A549 (cell line): ENCODE data around the gene IL4R. TPM values are rescaled to one million over a fixed set of nuclear protein-coding genes. Genes with fewer than 3 reads are reported as not detected.

Experiments
- ATAC-seq, 2 experiments: fragments of 200-7000 bp in 1 of 2; fragments of >200 bp in 1 of 2; cut with Nextera tagmentation in 1 of 2; cut with Tn5 transposase in 1 of 2; 3 replicates each; pipeline versions ENCODE4 v1.8.0 to v1.9.1; 2018 to 2020; ENCODE audit warnings: mild to moderate bottlenecking in 1 of 2, moderate library complexity in 1 of 2
- CTCF ChIA-PET: fragments of 300-600 bp; sonication (Branson Sonifier 250); formaldehyde crosslinking; extraction: SDS; loops from one replicate; lab custom pipeline; 2021; ENCODE audit warnings: antibody characterized with exemption, inconsistent platforms; lab: Yijun Ruan, JAX
- POLR2A ChIA-PET: fragments of 350-600 bp; formaldehyde crosslinking; extraction: SDS; loops from one replicate; lab custom pipeline; 2021; ENCODE audit warnings: antibody characterized with exemption, inconsistent platforms; lab: Yijun Ruan, JAX
- DNase-seq, 2 experiments: peaks; one replicate each; pipeline versions ENCODE4 v3.0.0 to v3.0.0-alpha.2; 2011 to 2016; ENCODE audit warnings: low read depth in 1 of 2, low spot score in 1 of 2
- FAIRE-seq: peaks from 2 replicates; lab custom pipeline; 2011; peaks lifted over from hg19 to GRCh38; lab: Jason Lieb, UNC
- H3K27ac ChIP-seq, 2 experiments: fragments of >200 bp; sonication (Bioruptor Twin); formaldehyde crosslinking; 3 replicates each; pipeline ENCODE4 v1.5.1; 2016 to 2017
- H3K4me1 ChIP-seq: fragments of >200 bp; sonication (Bioruptor Twin); formaldehyde crosslinking; 3 replicates; pipeline ENCODE4 v1.6.1; 2016
- H3K4me2 ChIP-seq: fragments of >200 bp; sonication (Bioruptor Twin); formaldehyde crosslinking; 3 replicates; pipeline ENCODE4 v1.6.1; 2016
- H3K4me3 ChIP-seq: fragments of >200 bp; sonication (Bioruptor Twin); formaldehyde crosslinking; 3 replicates; pipeline ENCODE4 v1.5.1; 2016
- H3K9me3 ChIP-seq: fragments of >200 bp; sonication (Bioruptor Twin); formaldehyde crosslinking; 3 replicates; pipeline ENCODE4 v1.6.1; 2016
- CTCF ChIP-seq: fragments of >200 bp; sonication (Bioruptor Twin); formaldehyde crosslinking; IDR thresholded peaks from 3 replicates; pipeline ENCODE4 v1.5.1; 2016
- FOXS1 ChIP-seq: fragments of 250-450 bp; sonication (Bioruptor Pico); IDR thresholded peaks from 2 replicates; pipeline ENCODE4 v1.5.0; 2020; ENCODE audit warnings: mild to moderate bottlenecking, moderate library complexity
- HDAC2 ChIP-seq: fragments of 200-600 bp; sonication (generic); IDR thresholded peaks from 2 replicates; pipeline ENCODE4 v1.6.1; 2016
- HOXA7 ChIP-seq: fragments of 250-450 bp; sonication (Bioruptor Pico); IDR thresholded peaks from 2 replicates; pipeline ENCODE4 v1.5.0; 2020; ENCODE audit warnings: mild to moderate bottlenecking, moderate library complexity
- HOXB13 ChIP-seq: fragments of 250-450 bp; sonication (Bioruptor Pico); IDR thresholded peaks from 2 replicates; pipeline ENCODE4 v1.5.0; 2020; ENCODE audit warnings: low read depth, mild to moderate bottlenecking, moderate library complexity
- JUNB ChIP-seq: fragments of >200 bp; sonication (Bioruptor Twin); formaldehyde crosslinking; IDR thresholded peaks from 2 replicates; pipeline ENCODE4 v1.6.1; 2016
- KDM5A ChIP-seq: fragments of 200-600 bp; sonication (generic); IDR thresholded peaks from 2 replicates; pipeline ENCODE4 v1.6.1; 2016; ENCODE audit warnings: antibody characterized with exemption, mild to moderate bottlenecking
- MAZ ChIP-seq: fragments of 150-350 bp; IDR thresholded peaks from 2 replicates; pipeline ENCODE4 v1.6.1; 2014; ENCODE audit warnings: antibody characterized with exemption, low read depth, low read length, borderline replicate concordance
- MYC ChIP-seq: IDR thresholded peaks from 2 replicates; pipeline ENCODE4 v1.6.1; 2012; ENCODE audit warnings: mild to moderate bottlenecking, inconsistent platforms, low read length, improper control_type of control experiment, borderline replicate concordance
- NFE2L2 ChIP-seq: fragments of 150-350 bp; conservative IDR thresholded peaks from 2 replicates; pipeline ENCODE4 v1.6.1; 2014; ENCODE audit warnings: low read length
- NR3C1 ChIP-seq: fragments of >200 bp; sonication (Bioruptor Twin); formaldehyde crosslinking; IDR thresholded peaks from 3 replicates; pipeline ENCODE4 v1.6.1; 2017
- PHF8 ChIP-seq: fragments of 200-600 bp; sonication (generic); IDR thresholded peaks from 2 replicates; pipeline ENCODE4 v1.6.1; 2016; ENCODE audit warnings: low read depth, mild to moderate bottlenecking, antibody characterized with exemption, moderate library complexity, borderline replicate concordance
- POLR2A ChIP-seq: IDR thresholded peaks from 2 replicates; pipeline ENCODE4 v1.6.1; 2012; ENCODE audit warnings: mild to moderate bottlenecking, low read length
- RFX5 ChIP-seq: fragments of 450-650 bp; IDR thresholded peaks from 2 replicates; pipeline ENCODE4 v1.7.1; 2014; ENCODE audit warnings: antibody characterized with exemption, mild to moderate bottlenecking, moderate library complexity
- ZC3H11A ChIP-seq: fragments of 450-650 bp; IDR thresholded peaks from 2 replicates; pipeline ENCODE4 v1.6.1; 2014; ENCODE audit warnings: antibody characterized with exemption, mild to moderate bottlenecking
- WGBS: methylation state at CpG from one replicate; pipeline ENCODE4 v1.1.6; 2017; ENCODE audit errors: missing lambda C conversion rate; 5-methylcytosine and 5-hydroxymethylcytosine counted together
- polyA plus RNA-seq, 4 experiments: library from polyadenylated mRNA; depleted of rRNA in 3 of 4; stranded (reverse); fragments of >200 nt; fragmentation: RNase III in 1 of 4; extraction: RNeasy Plus Mini Kit Qiagen cat#74134 plus additional on column Dnase treatment in 1 of 4; gene quantifications; 2 replicates in 3 of 4; 3 replicates in 1 of 4; pipeline ENCODE4 v1.2.3, GENCODE V29; 2011 to 2017
- TF ChIP-seq, protein P1 (sequence below): fragments of >200 bp; sonication (Bioruptor Twin); formaldehyde crosslinking; IDR thresholded peaks from 2 replicates; pipeline ENCODE4 v1.6.1; 2016
- TF ChIP-seq, protein P2 (sequence below): fragments of 200-600 bp; sonication (generic); IDR thresholded peaks from 2 replicates; pipeline ENCODE4 v1.6.1; 2016; ENCODE audit warnings: antibody characterized with exemption, mild to moderate bottlenecking, moderate library complexity
- TF ChIP-seq, protein P3 (sequence below): fragments of 150-350 bp; IDR thresholded peaks from 2 replicates; pipeline ENCODE4 v1.6.1; 2014; ENCODE audit warnings: low read depth, mild to moderate bottlenecking, low read length
- TF ChIP-seq, protein P4 (sequence below): IDR thresholded peaks from 2 replicates; pipeline ENCODE4 v1.6.1; 2012; ENCODE audit warnings: low read depth, borderline replicate concordance

Gene IL4R
- polyA plus RNA-seq, 2 of the 4 experiments (the other 2 are of a cell fraction), result 14.4 to 19.3 TPM

- TF ChIP-seq, protein P1, sequence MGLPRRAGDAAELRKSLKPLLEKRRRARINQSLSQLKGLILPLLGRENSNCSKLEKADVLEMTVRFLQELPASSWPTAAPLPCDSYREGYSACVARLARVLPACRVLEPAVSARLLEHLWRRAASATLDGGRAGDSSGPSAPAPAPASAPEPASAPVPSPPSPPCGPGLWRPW, result no peak
- TF ChIP-seq CTCF, result no peak
- TF ChIP-seq JUNB, result no peak
- TF ChIP-seq MAZ, result no peak
- TF ChIP-seq, all 56 proteins: peak for 0
These were observed 48.9 kb downstream of the IL4R start (continued) for GRCh38 chr16:27362570-27363245.

GRCh38 chr16:27363246-27363632 lies 49.5 kb downstream of the IL4R start:
- Histone ChIP-seq H3K4me2 (peak overlapping the region; percentile 69; the same call in 2 of the 3 replicates), H3K9me3 (peaks cover 5% of the 10 kb centered on the region; the same call in 1 of the 3 replicates), H3K4me1 (peaks cover 40% of the 10 kb centered on the region), H3K27ac (peak overlapping the region; percentile 62 to 83; a peak in 5 of 6 replicates), H3K4me3 (no peak overlapping the region)
- ATAC-seq, result no peak
- no peak for FAIRE-seq
- ChIA-PET POLR2A (no interaction called here), CTCF (interaction anchor here (5.1 kb wide), 1 partner anchor 128 kb away, joined by 36 read pairs; no protein-coding TSS in a partner anchor)
- WGBS, result 95% methylated on average over 3 of the region's 5 CpGs
- TF ChIP-seq NR3C1, result no peak
- TF ChIP-seq, protein P2, sequence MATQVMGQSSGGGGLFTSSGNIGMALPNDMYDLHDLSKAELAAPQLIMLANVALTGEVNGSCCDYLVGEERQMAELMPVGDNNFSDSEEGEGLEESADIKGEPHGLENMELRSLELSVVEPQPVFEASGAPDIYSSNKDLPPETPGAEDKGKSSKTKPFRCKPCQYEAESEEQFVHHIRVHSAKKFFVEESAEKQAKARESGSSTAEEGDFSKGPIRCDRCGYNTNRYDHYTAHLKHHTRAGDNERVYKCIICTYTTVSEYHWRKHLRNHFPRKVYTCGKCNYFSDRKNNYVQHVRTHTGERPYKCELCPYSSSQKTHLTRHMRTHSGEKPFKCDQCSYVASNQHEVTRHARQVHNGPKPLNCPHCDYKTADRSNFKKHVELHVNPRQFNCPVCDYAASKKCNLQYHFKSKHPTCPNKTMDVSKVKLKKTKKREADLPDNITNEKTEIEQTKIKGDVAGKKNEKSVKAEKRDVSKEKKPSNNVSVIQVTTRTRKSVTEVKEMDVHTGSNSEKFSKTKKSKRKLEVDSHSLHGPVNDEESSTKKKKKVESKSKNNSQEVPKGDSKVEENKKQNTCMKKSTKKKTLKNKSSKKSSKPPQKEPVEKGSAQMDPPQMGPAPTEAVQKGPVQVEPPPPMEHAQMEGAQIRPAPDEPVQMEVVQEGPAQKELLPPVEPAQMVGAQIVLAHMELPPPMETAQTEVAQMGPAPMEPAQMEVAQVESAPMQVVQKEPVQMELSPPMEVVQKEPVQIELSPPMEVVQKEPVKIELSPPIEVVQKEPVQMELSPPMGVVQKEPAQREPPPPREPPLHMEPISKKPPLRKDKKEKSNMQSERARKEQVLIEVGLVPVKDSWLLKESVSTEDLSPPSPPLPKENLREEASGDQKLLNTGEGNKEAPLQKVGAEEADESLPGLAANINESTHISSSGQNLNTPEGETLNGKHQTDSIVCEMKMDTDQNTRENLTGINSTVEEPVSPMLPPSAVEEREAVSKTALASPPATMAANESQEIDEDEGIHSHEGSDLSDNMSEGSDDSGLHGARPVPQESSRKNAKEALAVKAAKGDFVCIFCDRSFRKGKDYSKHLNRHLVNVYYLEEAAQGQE, result no peak
- TF ChIP-seq ZC3H11A, result no peak
- TF ChIP-seq POLR2A, result no peak
- TF ChIP-seq, protein P1, result no peak
- TF ChIP-seq FOXS1 (CRISPR knock-in tag), result no peak
- no peak for TF ChIP-seq PHF8
- no peak for TF ChIP-seq RFX5
- no peak for TF ChIP-seq MAZ
- TF ChIP-seq, protein P3, sequence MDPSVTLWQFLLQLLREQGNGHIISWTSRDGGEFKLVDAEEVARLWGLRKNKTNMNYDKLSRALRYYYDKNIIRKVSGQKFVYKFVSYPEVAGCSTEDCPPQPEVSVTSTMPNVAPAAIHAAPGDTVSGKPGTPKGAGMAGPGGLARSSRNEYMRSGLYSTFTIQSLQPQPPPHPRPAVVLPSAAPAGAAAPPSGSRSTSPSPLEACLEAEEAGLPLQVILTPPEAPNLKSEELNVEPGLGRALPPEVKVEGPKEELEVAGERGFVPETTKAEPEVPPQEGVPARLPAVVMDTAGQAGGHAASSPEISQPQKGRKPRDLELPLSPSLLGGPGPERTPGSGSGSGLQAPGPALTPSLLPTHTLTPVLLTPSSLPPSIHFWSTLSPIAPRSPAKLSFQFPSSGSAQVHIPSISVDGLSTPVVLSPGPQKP, result no peak
- no peak for TF ChIP-seq HOXA7
- TF ChIP-seq, protein P4, sequence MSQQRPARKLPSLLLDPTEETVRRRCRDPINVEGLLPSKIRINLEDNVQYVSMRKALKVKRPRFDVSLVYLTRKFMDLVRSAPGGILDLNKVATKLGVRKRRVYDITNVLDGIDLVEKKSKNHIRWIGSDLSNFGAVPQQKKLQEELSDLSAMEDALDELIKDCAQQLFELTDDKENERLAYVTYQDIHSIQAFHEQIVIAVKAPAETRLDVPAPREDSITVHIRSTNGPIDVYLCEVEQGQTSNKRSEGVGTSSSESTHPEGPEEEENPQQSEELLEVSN, result no peak
- TF ChIP-seq KDM5A, result no peak
- no peak for TF ChIP-seq NFE2L2
- no peak for TF ChIP-seq MYC
- no peak for TF ChIP-seq HOXB13
- no peak for TF ChIP-seq HDAC2
- no peak for DNase-seq
